HepG2 (cell line): ENCODE data around the gene MAPK7. TPM values are rescaled to one million over a fixed set of nuclear protein-coding genes. Genes with fewer than 3 reads are reported as not detected.

ENCODE experiments used
- ATAC-seq: fragments of 200-7000 bp; cut with Tn5 transposase; 3 replicates; pipeline ENCODE4 v1.9.1; 2020; ENCODE audit warnings: mild to moderate bottlenecking, moderate library complexity
- BruUV-seq: library from RNA; stranded (reverse); fragments of 400-500 nt; replicated peaks from 2 replicates; lab custom pipeline; 2021; lab: Mats Ljungman, UMichigan
- CTCF ChIA-PET: fragments of 300-600 bp; formaldehyde crosslinking; extraction: SDS; loops from one replicate; lab custom pipeline; 2021; ENCODE audit warnings: low total read pairs, inconsistent platforms, low intra/inter-chr PET ratio; lab: Yijun Ruan, JAX
- POLR2A ChIA-PET: fragments of 350-600 bp; sonication (Branson Sonifier 250); formaldehyde crosslinking; loops from one replicate; lab custom pipeline; 2020; ENCODE audit warnings: antibody characterized with exemption, inconsistent platforms; lab: Yijun Ruan, JAX
- DNase-seq: peaks from one replicate; pipeline ENCODE4 v3.0.0-alpha.2; 2015; ENCODE audit warnings: low spot score
- FAIRE-seq: peaks from 3 replicates; lab custom pipeline; 2011; peaks lifted over from hg19 to GRCh38; lab: Jason Lieb, UNC
- H2AFZ ChIP-seq: one replicate; pipeline ENCODE4 v1.6.1; 2011; ENCODE audit warnings: low read length, inconsistent platforms
- H3K27ac ChIP-seq: fragments of 300-600 bp; 3 replicates; pipeline ENCODE4 v1.8.0; 2011; ENCODE audit warnings: mixed run types, mild to moderate bottlenecking, mixed read lengths, low read length, inconsistent platforms; ENCODE audit not compliant: insufficient read depth; ENCODE audit errors: extremely low read length
- H3K27me3 ChIP-seq, 2 experiments: fragments of 200-600 bp in 1 of 2; 2 replicates in 1 of 2; 3 replicates in 1 of 2; pipeline versions ENCODE4 v1.6.0 to v1.8.0; 2011; ENCODE audit warnings: low read length in 2 of 2, mild to moderate bottlenecking in 2 of 2, moderate library complexity in 2 of 2, inconsistent platforms in 1 of 2; ENCODE audit not compliant: insufficient read depth in 2 of 2, control insufficient read depth in 1 of 2
- H3K36me3 ChIP-seq, 2 experiments: fragments of 200-600 bp in 1 of 2; replicated peaks in 1 of 2; 2 replicates in 1 of 2; 3 replicates in 1 of 2; pipeline versions ENCODE4 v1.5.1 to v1.8.0; 2011; ENCODE audit warnings: low read length in 2 of 2, inconsistent platforms in 1 of 2; ENCODE audit not compliant: insufficient read depth in 2 of 2, control insufficient read depth in 1 of 2
- H3K4me1 ChIP-seq: 2 replicates; pipeline ENCODE4 v1.5.1; 2012; ENCODE audit warnings: low read length, inconsistent platforms; ENCODE audit not compliant: insufficient read depth
- H3K4me2 ChIP-seq: 2 replicates; pipeline ENCODE4 v1.6.0; 2011; ENCODE audit warnings: low read depth, low read length, inconsistent platforms
- H3K4me3 ChIP-seq, 3 experiments: fragments of 200-600 bp in 1 of 3; sonication (generic), shearing (Covaris generic) in 1 of 3; replicated peaks in 1 of 3; 2 replicates each; pipeline ENCODE4 v1.5.1; 2011 to 2016; ENCODE audit warnings: low read length in 3 of 3, inconsistent platforms in 2 of 3, low read depth in 2 of 3, mild to moderate bottlenecking in 2 of 3, control low read depth in 1 of 3, mixed read lengths in 1 of 3; ENCODE audit not compliant: insufficient read depth in 1 of 3
- H3K79me2 ChIP-seq: one replicate; pipeline ENCODE4 v1.6.1; 2011; ENCODE audit warnings: low read length, inconsistent platforms; ENCODE audit not compliant: insufficient read depth
- H3K9ac ChIP-seq: 2 replicates; pipeline ENCODE4 v1.6.0; 2011; ENCODE audit warnings: mild to moderate bottlenecking, low read depth, low read length, inconsistent platforms; ENCODE audit not compliant: insufficient read depth
- H3K9me3 ChIP-seq: 2 replicates; pipeline ENCODE4 v1.5.1; 2012; ENCODE audit warnings: mild to moderate bottlenecking, low read length
- H4K20me1 ChIP-seq: 2 replicates; pipeline ENCODE4 v1.6.0; 2011; ENCODE audit warnings: inconsistent platforms, mild to moderate bottlenecking, low read length, moderate library complexity; ENCODE audit not compliant: insufficient read depth
- AHR ChIP-seq: IDR thresholded peaks from 2 replicates; pipeline ENCODE4 v1.6.1; 2018; ENCODE audit warnings: missing genetic modification reagents, missing compliant biosample characterization
- ATF2 ChIP-seq: sonication (generic); formaldehyde crosslinking; IDR thresholded peaks from 2 replicates; pipeline ENCODE4 v1.4.0; 2020; ENCODE audit warnings: missing genetic modification reagents
- BCL3 ChIP-seq: sonication (generic); formaldehyde crosslinking; IDR thresholded peaks from 2 replicates; pipeline ENCODE4 v1.5.1; 2020; ENCODE audit warnings: mild to moderate bottlenecking, missing genetic modification reagents, moderate library complexity
- CBX5 ChIP-seq: sonication (generic); formaldehyde crosslinking; IDR thresholded peaks from 2 replicates; pipeline ENCODE4 v1.4.0; 2020; ENCODE audit warnings: missing genetic modification reagents, borderline replicate concordance
- DR1 ChIP-seq: sonication (generic); formaldehyde crosslinking; IDR thresholded peaks from 2 replicates; pipeline ENCODE4 v1.8.0; 2021; ENCODE audit warnings: mild to moderate bottlenecking, missing genetic modification reagents, inconsistent platforms
- ELF4 ChIP-seq: sonication (generic); formaldehyde crosslinking; IDR thresholded peaks from 2 replicates; pipeline ENCODE4 v1.5.0; 2020; ENCODE audit warnings: missing genetic modification reagents, mild to moderate bottlenecking, moderate library complexity, borderline replicate concordance
- GRHL1 ChIP-seq: sonication (generic); formaldehyde crosslinking; conservative IDR thresholded peaks from 2 replicates; pipeline ENCODE4 v1.8.0; 2022; ENCODE audit warnings: missing genetic modification reagents
- MEIS1 ChIP-seq: sonication (generic); formaldehyde crosslinking; IDR thresholded peaks from 2 replicates; pipeline ENCODE4 v1.9.0; 2021; ENCODE audit warnings: mild to moderate bottlenecking, missing genetic modification reagents, moderate library complexity, borderline replicate concordance
- PATZ1 ChIP-seq: sonication (generic); formaldehyde crosslinking; IDR thresholded peaks from 2 replicates; pipeline ENCODE4 v1.4.0; 2020; ENCODE audit warnings: missing genetic modification reagents
- POLR2A ChIP-seq, 2 experiments: IDR thresholded peaks; 2 replicates each; pipeline ENCODE4 v1.6.1; 2011; ENCODE audit warnings: low read depth in 2 of 2, low read length in 2 of 2, mild to moderate bottlenecking in 1 of 2, moderate library complexity in 1 of 2; ENCODE audit not compliant: insufficient read depth in 1 of 2
- RARA ChIP-seq: IDR thresholded peaks from 2 replicates; pipeline ENCODE4 v1.6.1; 2016; ENCODE audit warnings: missing genetic modification reagents, missing compliant biosample characterization
- RXRA ChIP-seq: sonication (generic); formaldehyde crosslinking; IDR thresholded peaks from 2 replicates; pipeline ENCODE4 v1.5.1; 2020; ENCODE audit warnings: missing genetic modification reagents
- SCMH1 ChIP-seq: sonication (generic); formaldehyde crosslinking; IDR thresholded peaks from 2 replicates; pipeline ENCODE4 v1.9.0; 2021; ENCODE audit warnings: missing genetic modification reagents, mild to moderate bottlenecking, borderline replicate concordance
- SMYD3 ChIP-seq: sonication (generic); formaldehyde crosslinking; IDR thresholded peaks from 2 replicates; pipeline ENCODE4 v1.8.1; 2023; ENCODE audit warnings: mild to moderate bottlenecking, missing genetic modification reagents
- ZBTB21 ChIP-seq: sonication (generic); formaldehyde crosslinking; IDR thresholded peaks from 2 replicates; pipeline ENCODE4 v1.4.0; 2020; ENCODE audit warnings: missing genetic modification reagents
- ZNF564 ChIP-seq: sonication (generic); formaldehyde crosslinking; IDR thresholded peaks from 2 replicates; pipeline ENCODE4 v1.8.1; 2023; ENCODE audit warnings: mild to moderate bottlenecking, missing genetic modification reagents
- ZNF891 ChIP-seq: sonication (generic); formaldehyde crosslinking; IDR thresholded peaks from 2 replicates; pipeline ENCODE4 v1.5.0; 2020; ENCODE audit warnings: mild to moderate bottlenecking, missing genetic modification reagents
- WGBS: methylation state at CpG from one replicate; pipeline ENCODE4 v1.1.6; 2017; ENCODE audit warnings: low lambda C conversion rate; 5-methylcytosine and 5-hydroxymethylcytosine counted together
- in situ Hi-C: cut with HindIII; loops from 2 replicates; pipeline ENCODE4 v1.10.0; 2017; ENCODE audit warnings: low pct_unique_long_range_greater_than_20kb; ENCODE audit not compliant: extremely low pct_ligation_motif_present
- intact Hi-C: fragments of 100-400 bp; cut with micrococcal nuclease; formaldehyde crosslinking; loops from one replicate; pipeline ENCODE4 v1.10.0; 2022; ENCODE audit not compliant: unreplicated experiment
- polyA plus RNA-seq, 8 experiments: library from polyadenylated mRNA; depleted of rRNA in 3 of 8; stranded (reverse) in 7 of 8; unstranded in 1 of 8; fragments of >200 nt; fragmentation: Illumina TruSeq in 4 of 8; extraction: Trizol in 4 of 8; gene quantifications; 2 replicates each; pipeline versions ENCODE4 v1.2.1 to v1.2.3, GENCODE V29; 2011 to 2016; ENCODE audit warnings: low read depth in 4 of 8, missing spikeins in 1 of 8, mixed read lengths in 1 of 8; ENCODE audit not compliant: insufficient read depth in 1 of 8
- total RNA-seq, 5 experiments: library from RNA; depleted of rRNA; stranded (reverse); fragments of >200 nt; fragmentation: Illumina TruSeq; extraction: Trizol; gene quantifications; 2 replicates each; pipeline ENCODE4 v1.2.3, GENCODE V29; 2016; ENCODE audit warnings: low read depth in 1 of 5

The MAPK7 gene
- total and polyA plus RNA-seq, 2 of the 13 experiments (the other 11 are each of a cell fraction or from before 2014, with no cell fraction given): 2.9 to 5.9 TPM

GRCh38 chr17:19413761-19414160 is 35.5 kb downstream of the MAPK7 start (continued):
- TF ChIP-seq ATF2 (CRISPR knock-in tag): no peak
- TF ChIP-seq MEIS1 (CRISPR knock-in tag): no peak

- ATAC-seq: no peak
- TF ChIP-seq ZNF564 (CRISPR knock-in tag): no peak
- TF ChIP-seq SMYD3: no peak
- no peak for TF ChIP-seq CBX5 (CRISPR knock-in tag)
- TF ChIP-seq RARA (CRISPR knock-in tag): no peak
- no peak for TF ChIP-seq ELF4 (CRISPR knock-in tag)
- TF ChIP-seq RXRA (CRISPR knock-in tag): no peak
- no peak for TF ChIP-seq ZNF891
- no peak for TF ChIP-seq DR1 (CRISPR knock-in tag)
- no peak for TF ChIP-seq POLR2A (IDR thresholded peaks at IDR 0.05; ENCODE audit: insufficient read depth in 1 of 2, low read depth in 2 of 2, low read length in 2 of 2)
- no peak for TF ChIP-seq GRHL1 (CRISPR knock-in tag)
- no peak for TF ChIP-seq PATZ1 (CRISPR knock-in tag)
- no peak for TF ChIP-seq AHR (CRISPR knock-in tag)
- no peak for TF ChIP-seq ZBTB21 (CRISPR knock-in tag)
- no peak for TF ChIP-seq SCMH1 (CRISPR knock-in tag)
- no peak for TF ChIP-seq BCL3 (CRISPR knock-in tag)
- TF ChIP-seq, all 625 proteins: peak for 0
- Histone ChIP-seq H3K36me3 (no peaks in the 10 kb centered on the region), H3K9me3 (no peaks in the 10 kb centered on the region), H3K27me3 (peaks cover 10 to 51% of the 10 kb centered on the region in 2 experiments), H3K27ac (no peak overlapping the region), H4K20me1 (no peaks in the 10 kb centered on the region), H3K79me2 (no peaks in the 10 kb centered on the region), H3K9ac (no peak overlapping the region), H3K4me2 (no peak overlapping the region), H3K4me1 (no peaks in the 10 kb centered on the region), H2AFZ (no peak overlapping the region), H3K4me3 (no peak overlapping the region)
- FAIRE-seq (no peak), DNase-seq (no peak)
- 61% methylated on average over 15 of the region's 28 CpGs for WGBS
- in situ Hi-C loops (no loop called here), intact Hi-C loops (no loop called here)
- ChIA-PET POLR2A (no interaction called here), CTCF (no interaction called here)
- no TSS peak for BruUV-seq
Observed at GRCh38 chr17:19414396-19415280, 36.3 kb downstream of the MAPK7 start.
